ENCODE measurements around the gene KCNK5.

Gene KCNK5

DNA sequence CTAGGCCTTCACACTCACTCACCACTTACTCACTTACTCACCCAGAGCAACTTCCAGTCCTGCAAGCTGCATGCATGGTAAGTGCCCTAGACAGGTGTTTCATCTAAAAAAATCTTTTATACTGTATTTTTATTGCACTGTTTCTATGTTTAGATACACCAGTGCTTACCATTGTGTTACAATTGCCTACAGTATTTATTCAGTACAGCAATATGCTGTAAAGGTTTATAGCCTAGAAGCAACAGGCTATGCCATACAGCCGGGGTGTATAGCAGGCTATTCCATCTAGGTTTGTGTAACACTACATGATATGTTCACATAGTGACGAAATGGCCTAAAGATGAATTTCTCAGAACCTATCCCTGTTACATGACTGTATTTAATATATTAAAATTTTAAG, 37.1 kb upstream of the KCNK5 start:
- no peaks in the 10 kb centered on the region for H3K27me3 ChIP-seq (ENCODE audit: control insufficient read depth, insufficient read depth, low read length)
- H3K27ac ChIP-seq, result no peak overlapping the region
- TF ChIP-seq, protein P1, sequence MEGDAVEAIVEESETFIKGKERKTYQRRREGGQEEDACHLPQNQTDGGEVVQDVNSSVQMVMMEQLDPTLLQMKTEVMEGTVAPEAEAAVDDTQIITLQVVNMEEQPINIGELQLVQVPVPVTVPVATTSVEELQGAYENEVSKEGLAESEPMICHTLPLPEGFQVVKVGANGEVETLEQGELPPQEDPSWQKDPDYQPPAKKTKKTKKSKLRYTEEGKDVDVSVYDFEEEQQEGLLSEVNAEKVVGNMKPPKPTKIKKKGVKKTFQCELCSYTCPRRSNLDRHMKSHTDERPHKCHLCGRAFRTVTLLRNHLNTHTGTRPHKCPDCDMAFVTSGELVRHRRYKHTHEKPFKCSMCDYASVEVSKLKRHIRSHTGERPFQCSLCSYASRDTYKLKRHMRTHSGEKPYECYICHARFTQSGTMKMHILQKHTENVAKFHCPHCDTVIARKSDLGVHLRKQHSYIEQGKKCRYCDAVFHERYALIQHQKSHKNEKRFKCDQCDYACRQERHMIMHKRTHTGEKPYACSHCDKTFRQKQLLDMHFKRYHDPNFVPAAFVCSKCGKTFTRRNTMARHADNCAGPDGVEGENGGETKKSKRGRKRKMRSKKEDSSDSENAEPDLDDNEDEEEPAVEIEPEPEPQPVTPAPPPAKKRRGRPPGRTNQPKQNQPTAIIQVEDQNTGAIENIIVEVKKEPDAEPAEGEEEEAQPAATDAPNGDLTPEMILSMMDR (IDR thresholded peaks at IDR 0.05), result no peak
- H3K4me2 ChIP-seq (ENCODE audit: low read length), result no peak overlapping the region
- no peak overlapping the region for H2AFZ ChIP-seq
- no peaks in the 10 kb centered on the region for H3K36me3 ChIP-seq (ENCODE audit: control insufficient read depth, insufficient read depth, low read length)
- no peak overlapping the region for H3K4me3 ChIP-seq (ENCODE audit: low read depth, low read length)
- H3K79me2 ChIP-seq, result no peaks in the 10 kb centered on the region
- peaks cover 4% of the 10 kb centered on the region for H3K4me1 ChIP-seq
- no peak overlapping the region for H3K9ac ChIP-seq
- no peaks in the 10 kb centered on the region for H3K9me3 ChIP-seq (ENCODE audit: control insufficient read depth, low read length)

DNA sequence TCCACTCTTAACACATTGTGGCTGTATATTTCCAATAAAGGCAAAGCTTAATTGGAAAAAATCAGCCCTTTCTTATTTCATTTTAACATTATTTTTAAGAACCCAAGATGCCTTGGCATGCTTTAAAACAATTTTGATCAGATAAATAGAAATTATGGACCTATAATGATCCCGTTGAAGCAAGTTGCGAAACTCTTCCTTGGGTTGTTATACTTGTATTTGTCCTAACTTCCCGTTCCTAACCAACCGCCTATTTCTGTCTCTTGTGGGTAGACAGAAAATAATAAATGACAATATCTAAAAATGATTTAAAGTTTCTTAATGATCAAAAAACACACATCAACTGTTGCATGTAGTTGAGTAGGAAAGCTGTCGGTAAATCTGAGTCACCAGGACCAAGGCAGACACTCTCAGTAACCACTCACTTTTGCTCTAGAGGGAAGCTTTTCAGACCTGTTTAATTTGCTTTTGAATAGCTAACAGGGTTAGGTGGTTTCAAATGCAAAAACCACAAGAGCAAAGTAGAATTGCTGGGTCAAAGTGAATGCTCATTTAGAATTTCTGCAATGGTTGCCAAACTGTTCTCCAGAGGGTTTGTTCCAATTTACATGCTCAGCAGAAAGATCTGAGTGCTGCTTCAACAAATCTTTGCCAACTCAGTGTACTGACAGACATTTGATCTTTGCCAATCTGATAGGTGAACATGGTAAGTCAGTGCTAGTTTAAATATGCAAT, 34.2 kb upstream of the KCNK5 start:
- Histone ChIP-seq H3K9ac (no peak overlapping the region), H3K27ac (no peak overlapping the region), H3K9me3 (ENCODE audit: control insufficient read depth, low read length) (no peaks in the 10 kb centered on the region), H3K4me3 (ENCODE audit: low read depth, low read length) (no peak overlapping the region), H3K36me3 (ENCODE audit: control insufficient read depth, insufficient read depth, low read length) (no peaks in the 10 kb centered on the region), H3K4me1 (peaks cover 4% of the 10 kb centered on the region), H3K27me3 (ENCODE audit: control insufficient read depth, insufficient read depth, low read length) (no peaks in the 10 kb centered on the region), H3K79me2 (no peaks in the 10 kb centered on the region), H2AFZ (no peak overlapping the region), H3K4me2 (ENCODE audit: low read length) (no peak overlapping the region)
- TF ChIP-seq, protein P1 (IDR thresholded peaks at IDR 0.05), result no peak

DNA sequence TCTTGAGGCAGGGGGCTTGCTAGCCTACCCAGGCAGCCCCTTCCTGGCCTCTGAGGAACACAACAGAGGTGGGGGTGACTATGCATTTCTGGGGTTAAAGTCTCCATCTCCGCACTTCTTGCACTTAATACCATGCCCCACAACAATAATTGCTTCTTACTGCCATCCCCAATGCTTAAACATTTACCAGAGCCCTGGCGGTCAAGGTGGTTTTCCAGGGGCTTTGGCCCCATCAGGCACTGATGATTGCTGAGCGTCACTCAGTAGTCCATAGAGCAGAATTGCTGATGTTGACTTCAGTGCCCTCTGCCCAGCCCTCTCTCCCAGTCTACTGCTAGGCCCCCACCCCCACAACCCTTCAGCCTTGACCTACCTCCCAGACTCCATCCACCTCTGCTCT, 32.5 kb upstream of the KCNK5 start:
- peaks cover 4% of the 10 kb centered on the region for H3K4me1 ChIP-seq
- H3K4me2 ChIP-seq (ENCODE audit: low read length), result no peak overlapping the region
- H3K9me3 ChIP-seq (ENCODE audit: control insufficient read depth, low read length), result no peaks in the 10 kb centered on the region
- H3K27ac ChIP-seq, result no peak overlapping the region
- no peaks in the 10 kb centered on the region for H3K79me2 ChIP-seq
- H3K36me3 ChIP-seq (ENCODE audit: control insufficient read depth, insufficient read depth, low read length), result no peaks in the 10 kb centered on the region
- no peak overlapping the region for H3K4me3 ChIP-seq (ENCODE audit: low read depth, low read length)
- H3K27me3 ChIP-seq (ENCODE audit: control insufficient read depth, insufficient read depth, low read length), result no peaks in the 10 kb centered on the region
- no peak overlapping the region for H3K9ac ChIP-seq
- TF ChIP-seq, protein P1 (IDR thresholded peaks at IDR 0.05), result no peak
- no peak overlapping the region for H2AFZ ChIP-seq

DNA sequence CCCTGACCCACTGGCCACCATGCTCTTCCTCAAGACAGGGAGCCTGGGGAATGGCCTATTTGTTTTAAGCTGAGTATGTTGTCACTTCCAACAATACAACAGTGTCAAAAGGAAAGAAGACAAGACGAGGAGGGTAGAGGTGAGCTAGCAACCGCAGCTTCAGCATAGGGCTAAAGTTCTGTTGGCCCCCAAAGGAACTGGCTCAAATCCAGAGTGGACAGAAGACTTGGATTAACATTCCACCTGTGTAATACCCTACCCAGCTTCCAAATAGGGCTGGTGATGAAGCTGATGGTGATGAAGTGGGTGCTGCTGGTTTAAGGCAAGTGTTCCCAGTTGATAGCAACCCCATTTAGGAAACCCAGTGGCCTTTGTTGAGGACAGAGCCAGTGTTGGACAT, 31.7 kb upstream of the KCNK5 start:
- Histone ChIP-seq H3K27ac (no peak overlapping the region), H3K36me3 (ENCODE audit: control insufficient read depth, insufficient read depth, low read length) (no peaks in the 10 kb centered on the region), H2AFZ (no peak overlapping the region), H3K4me3 (ENCODE audit: low read depth, low read length) (no peak overlapping the region), H3K9ac (no peak overlapping the region), H3K4me1 (peaks cover 4% of the 10 kb centered on the region), H3K27me3 (ENCODE audit: control insufficient read depth, insufficient read depth, low read length) (no peaks in the 10 kb centered on the region), H3K9me3 (ENCODE audit: control insufficient read depth, low read length) (no peaks in the 10 kb centered on the region), H3K4me2 (ENCODE audit: low read length) (no peak overlapping the region), H3K79me2 (no peaks in the 10 kb centered on the region)
- TF ChIP-seq, protein P1 (IDR thresholded peaks at IDR 0.05), result no peak

DNA sequence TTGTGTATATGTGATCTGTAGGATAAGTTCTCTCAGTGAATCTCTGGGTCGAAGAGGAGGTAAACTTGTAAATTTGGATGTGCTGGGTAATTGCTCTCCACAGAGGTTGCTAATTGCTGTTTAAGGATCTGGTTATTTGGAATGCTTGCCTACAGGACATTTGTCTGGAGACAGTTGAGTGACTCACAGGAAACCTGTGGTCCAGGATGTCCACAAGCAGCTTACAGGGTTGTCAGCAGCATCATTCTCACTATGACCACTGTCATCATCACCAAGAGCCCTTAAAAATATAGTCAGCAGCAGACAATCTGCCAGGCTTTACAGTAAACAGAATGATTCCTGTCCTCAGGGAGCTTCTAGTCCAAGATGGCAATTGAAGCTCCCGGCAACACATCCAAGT, 31.2 kb upstream of the KCNK5 start:
- no peak overlapping the region for H3K27ac ChIP-seq
- no peak overlapping the region for H3K4me3 ChIP-seq (ENCODE audit: low read depth, low read length)
- peaks cover 4% of the 10 kb centered on the region for H3K4me1 ChIP-seq
- no peak overlapping the region for H3K4me2 ChIP-seq (ENCODE audit: low read length)
- no peaks in the 10 kb centered on the region for H3K36me3 ChIP-seq (ENCODE audit: control insufficient read depth, insufficient read depth, low read length)
- no peak overlapping the region for H2AFZ ChIP-seq
- TF ChIP-seq, protein P1 (IDR thresholded peaks at IDR 0.05), result no peak
- no peaks in the 10 kb centered on the region for H3K79me2 ChIP-seq
- H3K27me3 ChIP-seq (ENCODE audit: control insufficient read depth, insufficient read depth, low read length), result no peaks in the 10 kb centered on the region
- H3K9me3 ChIP-seq (ENCODE audit: control insufficient read depth, low read length), result no peaks in the 10 kb centered on the region
- H3K9ac ChIP-seq, result no peak overlapping the region

Data from parathyroid adenoma (tissue), 2 donors.